HepG2 (cell line): ENCODE results near the gene BCAS3. TPM values are rescaled to one million over a fixed set of nuclear protein-coding genes. Genes with fewer than 3 reads are reported as not detected.

Experiments used
- ATM ChIP-seq: fragments of 450-650 bp; IDR thresholded peaks from 2 replicates; pipeline ENCODE4 v1.7.1; 2017; ENCODE audit warnings: mild to moderate bottlenecking, borderline replicate concordance
- CC2D1A ChIP-seq: sonication (generic); formaldehyde crosslinking; IDR thresholded peaks from 2 replicates; pipeline ENCODE4 v1.8.1; 2023; ENCODE audit warnings: mild to moderate bottlenecking, missing genetic modification reagents
- CHD2 ChIP-seq: IDR thresholded peaks from 2 replicates; pipeline ENCODE4 v1.6.1; 2011; ENCODE audit warnings: low read depth, low read length, improper control_type of control experiment
- FOSL1 ChIP-seq: sonication (generic); formaldehyde crosslinking; IDR thresholded peaks from 2 replicates; pipeline ENCODE4 v1.9.0; 2021; ENCODE audit warnings: missing genetic modification reagents, borderline replicate concordance
- GABPA ChIP-seq, 2 experiments: IDR thresholded peaks; 2 replicates each; pipeline ENCODE4 v1.6.1; 2011 to 2016; ENCODE audit warnings: low read depth in 2 of 2, low read length in 1 of 2, missing biosample characterization in 1 of 2, missing genetic modification characterization in 1 of 2
- HDAC6 ChIP-seq: fragments of 200-600 bp; sonication (generic); IDR thresholded peaks from 2 replicates; pipeline ENCODE4 v1.7.0; 2017; ENCODE audit warnings: mild to moderate bottlenecking, antibody characterized with exemption, low read length, low read depth
- POLR2AphosphoS5 ChIP-seq: IDR thresholded peaks from 2 replicates; pipeline ENCODE4 v1.6.1; 2012; ENCODE audit warnings: low read depth, low read length
- PRMT3 ChIP-seq: sonication (generic); formaldehyde crosslinking; IDR thresholded peaks from 2 replicates; pipeline ENCODE4 v1.8.1; 2022; ENCODE audit warnings: low read depth, mild to moderate bottlenecking, moderate library complexity, missing genetic modification reagents, borderline replicate concordance
- RBFOX2 ChIP-seq: fragments of 200-400 bp; formaldehyde crosslinking; IDR thresholded peaks from 2 replicates; pipeline ENCODE4 v1.6.1; 2017; ENCODE audit warnings: low read depth, mild to moderate bottlenecking, low read length
- SMARCE1 ChIP-seq: fragments of 450-650 bp; IDR thresholded peaks from 2 replicates; pipeline ENCODE4 v1.6.1; 2017; ENCODE audit warnings: borderline replicate concordance
- U2AF1 ChIP-seq: fragments of 200-400 bp; formaldehyde crosslinking; optimal IDR thresholded peaks from 2 replicates; pipeline ENCODE3; 2017; ENCODE audit warnings: mild to moderate bottlenecking, low read depth, low read length
- ZNF143 ChIP-seq: sonication (generic); formaldehyde crosslinking; IDR thresholded peaks from 2 replicates; pipeline ENCODE4 v1.4.0; 2020; ENCODE audit warnings: missing genetic modification reagents
- ZNF549 ChIP-seq: sonication (generic); formaldehyde crosslinking; IDR thresholded peaks from 2 replicates; pipeline ENCODE4 v1.5.0; 2020; ENCODE audit warnings: missing genetic modification reagents
- ZSCAN9 ChIP-seq: IDR thresholded peaks from 2 replicates; pipeline ENCODE4 v1.6.1; 2016; ENCODE audit warnings: borderline replicate concordance
- polyA plus RNA-seq, 8 experiments: library from polyadenylated mRNA; depleted of rRNA in 3 of 8; stranded (reverse) in 7 of 8; unstranded in 1 of 8; fragments of >200 nt; fragmentation: Illumina TruSeq in 4 of 8; extraction: Trizol in 4 of 8; gene quantifications; 2 replicates each; pipeline versions ENCODE4 v1.2.1 to v1.2.3, GENCODE V29; 2011 to 2016; ENCODE audit warnings: low read depth in 4 of 8, missing spikeins in 1 of 8, mixed read lengths in 1 of 8; ENCODE audit not compliant: insufficient read depth in 1 of 8
- total RNA-seq, 5 experiments: library from RNA; depleted of rRNA; stranded (reverse); fragments of >200 nt; fragmentation: Illumina TruSeq; extraction: Trizol; gene quantifications; 2 replicates each; pipeline ENCODE4 v1.2.3, GENCODE V29; 2016; ENCODE audit warnings: low read depth in 1 of 5
- TF ChIP-seq, protein P1 (sequence below): sonication (generic); formaldehyde crosslinking; IDR thresholded peaks from 2 replicates; pipeline ENCODE4 v1.4.0; 2020; ENCODE audit warnings: missing genetic modification reagents
- TF ChIP-seq, protein P2 (sequence below): sonication (generic); formaldehyde crosslinking; IDR thresholded peaks from 2 replicates; pipeline ENCODE4 v1.5.1; 2020; ENCODE audit warnings: missing genetic modification reagents, mild to moderate bottlenecking, borderline replicate concordance
- TF ChIP-seq, protein P3 (sequence below): IDR thresholded peaks from 2 replicates; pipeline ENCODE4 v1.6.1; 2016; ENCODE audit warnings: missing biosample characterization, missing genetic modification reagents, low read depth
- TF ChIP-seq, protein P4 (sequence below): sonication (generic); formaldehyde crosslinking; IDR thresholded peaks from 2 replicates; pipeline ENCODE4 v1.5.1; 2020; ENCODE audit warnings: mild to moderate bottlenecking, missing genetic modification reagents, borderline replicate concordance

Gene BCAS3
- total and polyA plus RNA-seq, 2 of the 13 experiments (the other 11 are each of a cell fraction or from before 2014, with no cell fraction given): 10.7 to 11.2 TPM

DNA sequence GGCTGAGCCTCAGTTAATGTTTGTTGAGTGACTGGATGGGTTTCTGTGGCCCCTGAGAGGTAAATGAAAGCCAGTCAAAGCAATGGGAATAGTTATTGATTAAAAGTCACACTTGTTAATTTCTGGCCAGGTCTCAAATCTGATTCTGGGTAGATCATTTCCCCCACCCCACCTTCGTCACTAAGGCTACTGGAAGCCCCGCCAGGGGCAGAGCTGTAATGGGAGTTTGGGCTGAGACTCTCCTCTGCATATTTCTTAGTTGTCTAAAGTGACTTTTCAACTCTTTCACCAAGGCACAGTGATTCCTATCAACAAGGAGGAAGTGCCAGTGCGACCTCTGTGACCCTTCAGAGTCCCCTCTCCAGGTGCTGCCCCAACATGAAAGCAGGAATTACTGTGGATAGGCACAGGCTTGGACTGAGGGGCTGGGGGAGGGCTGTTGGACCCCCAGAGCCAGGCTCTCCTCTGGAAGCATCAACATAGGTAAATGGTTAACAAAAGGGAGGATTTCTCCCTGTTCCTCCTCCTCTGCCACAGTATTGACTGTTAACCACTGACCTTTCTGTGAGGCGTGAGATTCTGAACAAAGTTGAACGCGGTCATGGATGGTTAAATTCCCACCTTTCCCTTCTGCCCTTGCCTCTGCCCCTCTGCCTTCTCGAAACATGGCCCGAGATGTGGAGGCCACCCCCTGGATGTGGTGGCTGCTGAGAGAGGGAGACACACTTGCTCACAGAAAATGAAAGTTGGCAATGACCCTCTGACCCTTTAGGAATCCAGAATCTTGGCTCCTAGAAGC lies 701.2 kb downstream of the BCAS3 start (continued):
- TF ChIP-seq ATM (no peak), U2AF1 (no peak), POLR2AphosphoS5 (no peak), ZSCAN9 (CRISPR knock-in tag) (no peak), RBFOX2 (no peak), GABPA (IDR thresholded peaks at IDR 0.05; ENCODE audit: low read depth, low read length) (no peak), GABPA (CRISPR knock-in tag; IDR thresholded peaks at IDR 0.05; ENCODE audit: low read depth) (no peak), CC2D1A (CRISPR knock-in tag) (no peak), ZNF143 (no peak), PRMT3 (CRISPR knock-in tag) (0 out of 2 replicates have a peak, but pooled peaks have one; percentile 16), ZNF549 (no peak), HDAC6 (no peak), SMARCE1 (no peak), FOSL1 (CRISPR knock-in tag) (no peak), CHD2 (no peak)
- TF ChIP-seq, protein P1, sequence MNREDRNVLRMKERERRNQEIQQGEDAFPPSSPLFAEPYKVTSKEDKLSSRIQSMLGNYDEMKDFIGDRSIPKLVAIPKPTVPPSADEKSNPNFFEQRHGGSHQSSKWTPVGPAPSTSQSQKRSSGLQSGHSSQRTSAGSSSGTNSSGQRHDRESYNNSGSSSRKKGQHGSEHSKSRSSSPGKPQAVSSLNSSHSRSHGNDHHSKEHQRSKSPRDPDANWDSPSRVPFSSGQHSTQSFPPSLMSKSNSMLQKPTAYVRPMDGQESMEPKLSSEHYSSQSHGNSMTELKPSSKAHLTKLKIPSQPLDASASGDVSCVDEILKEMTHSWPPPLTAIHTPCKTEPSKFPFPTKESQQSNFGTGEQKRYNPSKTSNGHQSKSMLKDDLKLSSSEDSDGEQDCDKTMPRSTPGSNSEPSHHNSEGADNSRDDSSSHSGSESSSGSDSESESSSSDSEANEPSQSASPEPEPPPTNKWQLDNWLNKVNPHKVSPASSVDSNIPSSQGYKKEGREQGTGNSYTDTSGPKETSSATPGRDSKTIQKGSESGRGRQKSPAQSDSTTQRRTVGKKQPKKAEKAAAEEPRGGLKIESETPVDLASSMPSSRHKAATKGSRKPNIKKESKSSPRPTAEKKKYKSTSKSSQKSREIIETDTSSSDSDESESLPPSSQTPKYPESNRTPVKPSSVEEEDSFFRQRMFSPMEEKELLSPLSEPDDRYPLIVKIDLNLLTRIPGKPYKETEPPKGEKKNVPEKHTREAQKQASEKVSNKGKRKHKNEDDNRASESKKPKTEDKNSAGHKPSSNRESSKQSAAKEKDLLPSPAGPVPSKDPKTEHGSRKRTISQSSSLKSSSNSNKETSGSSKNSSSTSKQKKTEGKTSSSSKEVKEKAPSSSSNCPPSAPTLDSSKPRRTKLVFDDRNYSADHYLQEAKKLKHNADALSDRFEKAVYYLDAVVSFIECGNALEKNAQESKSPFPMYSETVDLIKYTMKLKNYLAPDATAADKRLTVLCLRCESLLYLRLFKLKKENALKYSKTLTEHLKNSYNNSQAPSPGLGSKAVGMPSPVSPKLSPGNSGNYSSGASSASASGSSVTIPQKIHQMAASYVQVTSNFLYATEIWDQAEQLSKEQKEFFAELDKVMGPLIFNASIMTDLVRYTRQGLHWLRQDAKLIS (CRISPR knock-in tag): no peak
- TF ChIP-seq, protein P2, sequence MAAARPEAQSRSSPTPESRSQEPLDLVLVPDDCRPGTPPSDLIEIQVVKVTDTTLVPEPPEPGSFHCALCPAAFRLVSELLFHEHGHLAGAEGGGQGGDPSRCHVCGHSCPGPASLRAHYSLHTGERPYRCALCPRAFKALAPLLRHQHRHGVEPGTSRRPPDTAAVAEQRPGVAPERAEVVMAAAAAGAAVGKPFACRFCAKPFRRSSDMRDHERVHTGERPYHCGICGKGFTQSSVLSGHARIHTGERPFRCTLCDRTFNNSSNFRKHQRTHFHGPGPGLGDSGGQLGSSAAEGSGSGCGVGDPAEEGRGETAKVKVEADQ: no peak
- TF ChIP-seq, protein P3, sequence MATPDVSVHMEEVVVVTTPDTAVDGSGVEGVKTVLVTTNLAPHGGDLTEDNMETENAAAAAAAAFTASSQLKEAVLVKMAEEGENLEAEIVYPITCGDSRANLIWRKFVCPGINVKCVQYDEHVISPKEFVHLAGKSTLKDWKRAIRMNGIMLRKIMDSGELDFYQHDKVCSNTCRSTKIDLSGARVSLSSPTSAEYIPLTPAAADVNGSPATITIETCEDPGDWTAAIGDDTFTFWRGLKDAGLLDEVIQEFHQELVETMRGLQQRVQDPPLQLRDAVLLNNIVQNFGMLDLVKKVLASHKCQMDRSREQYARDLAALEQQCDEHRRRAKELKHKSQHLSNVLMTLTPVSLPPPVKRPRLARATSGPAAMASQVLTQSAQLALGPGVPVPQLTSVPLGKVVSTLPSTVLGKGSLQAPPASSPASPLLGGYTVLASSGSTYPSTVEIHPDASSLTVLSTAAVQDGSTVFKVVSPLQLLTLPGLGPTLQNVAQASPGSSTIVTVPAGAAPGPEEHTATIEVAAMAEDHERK: no peak
- TF ChIP-seq, protein P4, sequence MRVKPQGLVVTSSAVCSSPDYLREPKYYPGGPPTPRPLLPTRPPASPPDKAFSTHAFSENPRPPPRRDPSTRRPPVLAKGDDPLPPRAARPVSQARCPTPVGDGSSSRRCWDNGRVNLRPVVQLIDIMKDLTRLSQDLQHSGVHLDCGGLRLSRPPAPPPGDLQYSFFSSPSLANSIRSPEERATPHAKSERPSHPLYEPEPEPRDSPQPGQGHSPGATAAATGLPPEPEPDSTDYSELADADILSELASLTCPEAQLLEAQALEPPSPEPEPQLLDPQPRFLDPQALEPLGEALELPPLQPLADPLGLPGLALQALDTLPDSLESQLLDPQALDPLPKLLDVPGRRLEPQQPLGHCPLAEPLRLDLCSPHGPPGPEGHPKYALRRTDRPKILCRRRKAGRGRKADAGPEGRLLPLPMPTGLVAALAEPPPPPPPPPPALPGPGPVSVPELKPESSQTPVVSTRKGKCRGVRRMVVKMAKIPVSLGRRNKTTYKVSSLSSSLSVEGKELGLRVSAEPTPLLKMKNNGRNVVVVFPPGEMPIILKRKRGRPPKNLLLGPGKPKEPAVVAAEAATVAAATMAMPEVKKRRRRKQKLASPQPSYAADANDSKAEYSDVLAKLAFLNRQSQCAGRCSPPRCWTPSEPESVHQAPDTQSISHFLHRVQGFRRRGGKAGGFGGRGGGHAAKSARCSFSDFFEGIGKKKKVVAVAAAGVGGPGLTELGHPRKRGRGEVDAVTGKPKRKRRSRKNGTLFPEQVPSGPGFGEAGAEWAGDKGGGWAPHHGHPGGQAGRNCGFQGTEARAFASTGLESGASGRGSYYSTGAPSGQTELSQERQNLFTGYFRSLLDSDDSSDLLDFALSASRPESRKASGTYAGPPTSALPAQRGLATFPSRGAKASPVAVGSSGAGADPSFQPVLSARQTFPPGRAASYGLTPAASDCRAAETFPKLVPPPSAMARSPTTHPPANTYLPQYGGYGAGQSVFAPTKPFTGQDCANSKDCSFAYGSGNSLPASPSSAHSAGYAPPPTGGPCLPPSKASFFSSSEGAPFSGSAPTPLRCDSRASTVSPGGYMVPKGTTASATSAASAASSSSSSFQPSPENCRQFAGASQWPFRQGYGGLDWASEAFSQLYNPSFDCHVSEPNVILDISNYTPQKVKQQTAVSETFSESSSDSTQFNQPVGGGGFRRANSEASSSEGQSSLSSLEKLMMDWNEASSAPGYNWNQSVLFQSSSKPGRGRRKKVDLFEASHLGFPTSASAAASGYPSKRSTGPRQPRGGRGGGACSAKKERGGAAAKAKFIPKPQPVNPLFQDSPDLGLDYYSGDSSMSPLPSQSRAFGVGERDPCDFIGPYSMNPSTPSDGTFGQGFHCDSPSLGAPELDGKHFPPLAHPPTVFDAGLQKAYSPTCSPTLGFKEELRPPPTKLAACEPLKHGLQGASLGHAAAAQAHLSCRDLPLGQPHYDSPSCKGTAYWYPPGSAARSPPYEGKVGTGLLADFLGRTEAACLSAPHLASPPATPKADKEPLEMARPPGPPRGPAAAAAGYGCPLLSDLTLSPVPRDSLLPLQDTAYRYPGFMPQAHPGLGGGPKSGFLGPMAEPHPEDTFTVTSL (CRISPR knock-in tag): no peak; the same call in 1 of the 2 replicates
